IgD-negative memory B cell (primary cell): ENCODE measurements around the gene RSRC1. TPM values are rescaled to one million over a fixed set of nuclear protein-coding genes. Genes with fewer than 3 reads are reported as not detected.
A peak's percentile ranks its signal among the peaks of the same experiment; 100 is the strongest.

ENCODE experiments used
- H3K27ac Mint-ChIP-seq, 3 donors: one replicate each; pipeline ENCODE4 v1.8.0; 2020 to 2022; ENCODE audit warnings: mild to moderate bottlenecking in 3 of 3, mixed read lengths in 3 of 3, moderate library complexity in 1 of 3
- H3K27me3 Mint-ChIP-seq: one replicate; pipeline ENCODE4 v1.8.0; 2021; ENCODE audit warnings: mixed read lengths
- H3K36me3 Mint-ChIP-seq: one replicate; pipeline ENCODE4 v1.8.0; 2020; ENCODE audit warnings: mild to moderate bottlenecking, mixed read lengths
- H3K4me1 Mint-ChIP-seq, 3 donors: one replicate each; pipeline ENCODE4 v1.8.0; 2020 to 2022; ENCODE audit warnings: mixed read lengths in 3 of 3, mild to moderate bottlenecking in 1 of 3
- H3K4me3 Mint-ChIP-seq, 4 donors: one replicate each; pipeline ENCODE4 v1.8.0; 2020 to 2022; ENCODE audit warnings: mild to moderate bottlenecking in 4 of 4, mixed read lengths in 4 of 4, moderate library complexity in 3 of 4
- H3K9me3 Mint-ChIP-seq, 3 donors: one replicate each; pipeline ENCODE4 v1.8.0; 2020 to 2021; ENCODE audit warnings: mixed read lengths in 3 of 3, mild to moderate bottlenecking in 1 of 3
- polyA plus RNA-seq: library from polyadenylated mRNA; unstranded; fragments of 300-500 nt; fragmentation: Illumina TruSeq; gene quantifications from one replicate; pipeline ENCODE4 v1.2.3, GENCODE V29; 2021

RSRC1 gene
- polyA plus RNA-seq, 1 donor from 2014 or later, result 42.3 TPM

GRCh38 chr3:158095814-158096704 is 13.8 kb upstream of the RSRC1 start:
- H3K4me3 Mint-ChIP-seq, result peak overlapping the region in 3 of 4 donors; percentile 9 to 93 (median 60)
- H3K4me1 Mint-ChIP-seq, result peaks cover 8 to 11% (median 9%) of the 10 kb centered on the region in 3 donors
- H3K27ac Mint-ChIP-seq, result peak overlapping the region; percentile 76 to 96 (median 91)
- peaks cover 52% of the 10 kb centered on the region for H3K27me3 Mint-ChIP-seq
- H3K36me3 Mint-ChIP-seq, result no peaks in the 10 kb centered on the region
- H3K9me3 Mint-ChIP-seq, result peaks cover 0 to 4% (median 2%) of the 10 kb centered on the region in 3 donors

- Mint-ChIP-seq H3K4me3 (peak overlapping the region; percentile 93 to 100 (median 100)), H3K4me1 (peaks cover 8 to 11% (median 9%) of the 10 kb centered on the region in 3 donors), H3K36me3 (no peaks in the 10 kb centered on the region), H3K27ac (peak overlapping the region; percentile 91 to 99 (median 96)), H3K27me3 (peaks cover 53% of the 10 kb centered on the region), H3K9me3 (peaks cover 0 to 3% (median 2%) of the 10 kb centered on the region in 3 donors)
These were observed 12.8 kb upstream of the RSRC1 start for GRCh38 chr3:158097081-158097592.

- Mint-ChIP-seq H3K27me3 (peaks cover 59% of the 10 kb centered on the region), H3K27ac (peak overlapping the region; percentile 91 to 99 (median 96)), H3K4me1 (peaks cover 8 to 11% (median 9%) of the 10 kb centered on the region in 3 donors), H3K36me3 (no peaks in the 10 kb centered on the region), H3K4me3 (peak overlapping the region; percentile 93 to 100 (median 100)), H3K9me3 (peaks cover 0 to 6% (median 4%) of the 10 kb centered on the region in 3 donors)
These were observed 12.1 kb upstream of the RSRC1 start for GRCh38 chr3:158097593-158098308.

- peaks cover 60% of the 10 kb centered on the region for H3K27me3 Mint-ChIP-seq
- H3K9me3 Mint-ChIP-seq, result peaks cover 0 to 10% (median 4%) of the 10 kb centered on the region in 3 donors
- H3K4me1 Mint-ChIP-seq, result peaks cover 8 to 11% (median 9%) of the 10 kb centered on the region in 3 donors
- H3K36me3 Mint-ChIP-seq, result no peaks in the 10 kb centered on the region
- H3K4me3 Mint-ChIP-seq, result peak overlapping the region; percentile 93 to 100 (median 100)
- peak overlapping the region; percentile 91 to 99 (median 96) for H3K27ac Mint-ChIP-seq
These were observed 11.6 kb upstream of the RSRC1 start for GRCh38 chr3:158098309-158098639.

- Mint-ChIP-seq H3K9me3 (peaks cover under 1 to 10% (median 4%) of the 10 kb centered on the region in 3 donors), H3K4me1 (peaks cover 9 to 14% (median 12%) of the 10 kb centered on the region in 3 donors), H3K27ac (peak overlapping the region; percentile 94 to 99 (median 97)), H3K36me3 (no peaks in the 10 kb centered on the region), H3K27me3 (peaks cover 58% of the 10 kb centered on the region), H3K4me3 (peak overlapping the region in 2 of 4 donors; percentile 57 to 93)
These were observed 11.0 kb upstream of the RSRC1 start for GRCh38 chr3:158098834-158099424.

- Mint-ChIP-seq H3K36me3 (no peaks in the 10 kb centered on the region), H3K4me3 (peak overlapping the region in 1 of 4 donors; percentile 93), H3K27me3 (peaks cover 59% of the 10 kb centered on the region), H3K9me3 (peaks cover 5 to 20% (median 6%) of the 10 kb centered on the region in 3 donors), H3K4me1 (peaks cover 9 to 22% (median 18%) of the 10 kb centered on the region in 3 donors), H3K27ac (peak overlapping the region in 1 of 3 donors; percentile 97)
These were observed 9.2 kb upstream of the RSRC1 start for GRCh38 chr3:158100681-158101080.

- Mint-ChIP-seq H3K4me1 (peaks cover 9 to 27% (median 24%) of the 10 kb centered on the region in 3 donors), H3K27me3 (peaks cover 62% of the 10 kb centered on the region), H3K36me3 (no peaks in the 10 kb centered on the region), H3K4me3 (peak overlapping the region in 1 of 4 donors; percentile 70), H3K27ac (peak overlapping the region; percentile 83 to 97 (median 94)), H3K9me3 (peaks cover 4 to 25% (median 5%) of the 10 kb centered on the region in 3 donors)
These were observed 8.3 kb upstream of the RSRC1 start for GRCh38 chr3:158101335-158102241.

- Mint-ChIP-seq H3K27me3 (peaks cover 68% of the 10 kb centered on the region), H3K27ac (peak overlapping the region; percentile 94 to 97 (median 94)), H3K9me3 (peaks cover 4 to 25% (median 5%) of the 10 kb centered on the region in 3 donors), H3K36me3 (no peaks in the 10 kb centered on the region), H3K4me1 (peaks cover 10 to 31% (median 26%) of the 10 kb centered on the region in 3 donors), H3K4me3 (peak overlapping the region in 1 of 4 donors; percentile 70)
These were observed 7.4 kb upstream of the RSRC1 start for GRCh38 chr3:158102242-158103080.

GRCh38 chr3:158103081-158103886 is 6.6 kb upstream of the RSRC1 start:
- H3K4me3 Mint-ChIP-seq, result peak overlapping the region; percentile 54 to 80 (median 76)
- no peaks in the 10 kb centered on the region for H3K36me3 Mint-ChIP-seq
- H3K4me1 Mint-ChIP-seq, result peaks cover 5 to 26% (median 22%) of the 10 kb centered on the region in 3 donors
- H3K27ac Mint-ChIP-seq, result peak overlapping the region; percentile 94 to 97 (median 94)
- H3K27me3 Mint-ChIP-seq, result peaks cover 63% of the 10 kb centered on the region
- H3K9me3 Mint-ChIP-seq, result peaks cover 4 to 23% (median 5%) of the 10 kb centered on the region in 3 donors

- peaks cover 4 to 26% (median 22%) of the 10 kb centered on the region in 3 donors for H3K4me1 Mint-ChIP-seq
- H3K27ac Mint-ChIP-seq, result peak overlapping the region; percentile 94 to 97 (median 94)
- H3K27me3 Mint-ChIP-seq, result peaks cover 62% of the 10 kb centered on the region
- H3K9me3 Mint-ChIP-seq, result peaks cover 4 to 23% (median 5%) of the 10 kb centered on the region in 3 donors
- peak overlapping the region; percentile 25 to 80 (median 76) for H3K4me3 Mint-ChIP-seq
- H3K36me3 Mint-ChIP-seq, result no peaks in the 10 kb centered on the region
These were observed 6.0 kb upstream of the RSRC1 start for GRCh38 chr3:158103887-158104327.

- Mint-ChIP-seq H3K9me3 (peaks cover 5 to 23% (median 5%) of the 10 kb centered on the region in 3 donors), H3K27ac (peak overlapping the region; percentile 18 to 97 (median 94)), H3K4me1 (peaks cover 5 to 29% (median 22%) of the 10 kb centered on the region in 3 donors), H3K4me3 (peak overlapping the region in 2 of 4 donors; percentile 77 to 80), H3K36me3 (no peaks in the 10 kb centered on the region), H3K27me3 (peaks cover 59% of the 10 kb centered on the region)
These were observed 5.4 kb upstream of the RSRC1 start for GRCh38 chr3:158104431-158104921.
